GM18858 (cell line): ENCODE data around the gene ZNF513.
A peak's percentile ranks its signal among the peaks of the same experiment; 100 is the strongest.

ENCODE experiments used
- ATAC-seq: cut with Tn5 transposase; IDR thresholded peaks from one replicate; pipeline ENCODE4 v1.9.1; 2021; ENCODE audit not compliant: unreplicated experiment

The ZNF513 gene

DNA sequence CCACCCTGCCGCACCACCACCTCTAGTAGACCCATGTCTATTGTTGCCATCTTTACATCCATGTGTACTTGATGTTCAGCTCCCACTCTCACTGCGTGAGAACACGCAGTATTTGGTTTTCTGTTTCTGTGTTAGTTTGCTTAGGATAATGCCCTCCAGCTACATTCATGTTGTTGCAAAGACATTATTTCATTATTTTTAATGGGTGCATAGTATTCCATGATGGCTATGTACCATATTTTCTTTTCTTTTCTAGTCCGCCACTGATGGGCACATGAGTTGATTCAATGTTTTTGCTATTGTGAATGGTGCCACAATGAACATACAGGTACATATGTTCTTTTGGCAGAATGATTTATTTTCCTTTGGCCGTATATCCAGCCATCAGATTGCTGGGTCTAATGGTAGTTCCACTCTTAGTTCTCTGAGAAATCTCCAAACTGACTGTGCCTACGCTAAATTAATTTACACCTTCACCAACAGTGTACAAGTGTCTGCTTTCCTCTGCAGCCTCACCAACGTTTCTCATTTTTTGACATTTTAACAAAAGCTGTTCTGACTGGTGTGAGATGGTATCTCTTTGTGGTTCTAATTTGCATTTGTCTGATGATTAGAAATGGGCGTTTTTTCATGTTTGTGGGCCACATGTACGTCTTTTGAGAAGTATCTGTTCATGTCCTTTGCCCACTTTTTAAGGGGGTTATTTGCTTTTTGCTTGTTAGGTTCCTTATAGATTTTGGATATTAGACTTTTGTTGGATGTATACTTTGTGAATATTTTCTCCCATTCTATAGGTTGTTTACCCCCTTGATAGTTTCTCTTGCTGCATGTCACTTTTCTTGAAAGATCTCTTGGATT is 10.5 kb upstream of the ZNF513 start:
- ATAC-seq = no peak

DNA sequence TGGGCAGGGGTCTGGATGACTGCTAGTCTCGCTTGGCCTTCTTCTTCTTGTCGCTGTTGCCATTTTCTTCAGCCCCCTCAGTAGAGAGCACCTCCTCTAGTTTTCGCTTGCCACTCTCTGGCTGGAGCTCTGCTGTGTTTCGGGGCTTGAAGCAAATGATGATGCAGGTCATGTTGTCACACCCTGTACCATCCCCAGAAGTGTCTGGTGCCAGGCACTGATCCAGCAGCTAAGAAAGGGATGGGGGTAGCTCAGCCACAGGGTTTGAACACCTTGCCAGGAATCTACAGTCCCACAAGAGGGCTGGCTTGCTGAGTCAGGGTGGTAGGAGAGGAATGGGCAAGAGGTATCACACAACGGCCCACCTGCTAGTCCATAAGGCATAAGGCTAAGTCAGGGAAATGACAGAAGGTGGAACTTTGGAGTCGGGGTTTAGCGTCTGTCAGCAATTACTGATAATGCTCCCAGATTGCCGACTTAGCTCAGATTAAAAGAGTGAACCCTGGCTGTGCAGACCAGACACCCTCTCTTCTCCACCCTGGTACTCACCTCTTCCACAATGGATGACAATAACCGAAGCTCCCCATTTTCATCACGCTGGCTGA is 1.1 kb upstream of the ZNF513 start:
- ATAC-seq = no peak

DNA sequence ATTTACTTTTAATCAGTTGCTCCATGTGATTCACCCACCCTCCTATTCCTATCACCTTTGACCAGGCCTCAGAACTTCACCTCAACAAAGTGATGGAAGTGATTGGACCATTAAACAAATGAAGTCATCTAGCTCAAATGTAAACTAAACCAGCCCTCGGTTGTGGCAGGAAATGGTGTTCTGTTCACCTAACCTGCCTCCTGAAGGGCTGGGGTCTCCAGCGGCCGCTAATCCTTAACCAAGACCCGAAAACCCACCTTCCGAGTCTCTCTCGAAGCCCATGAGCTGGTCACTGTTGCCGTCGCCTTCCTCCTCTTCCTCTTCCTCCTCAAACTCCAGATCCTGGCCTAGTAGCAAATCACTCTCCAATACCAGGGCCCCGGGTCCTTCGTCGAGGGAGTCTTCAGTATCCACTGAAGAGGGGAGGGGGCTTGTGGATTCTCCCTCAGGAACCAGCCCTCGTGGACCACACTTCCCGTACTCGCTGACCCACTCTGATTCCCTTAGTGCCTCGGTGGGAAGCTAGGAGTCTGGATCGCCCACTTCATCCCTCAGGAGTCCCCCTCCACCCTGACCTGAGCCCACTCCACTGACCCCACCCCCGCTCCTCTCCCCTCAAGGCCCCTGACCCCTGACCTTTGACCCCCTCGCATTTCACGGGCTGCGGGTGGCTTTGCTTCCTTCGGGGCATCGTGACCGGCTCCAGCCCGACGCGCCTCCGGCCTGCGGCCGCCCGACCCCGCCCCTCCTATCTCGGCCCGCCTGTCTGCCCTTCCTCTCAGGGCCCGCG is 503 bp downstream of the ZNF513 start:
- ATAC-seq = peak; percentile 24

DNA sequence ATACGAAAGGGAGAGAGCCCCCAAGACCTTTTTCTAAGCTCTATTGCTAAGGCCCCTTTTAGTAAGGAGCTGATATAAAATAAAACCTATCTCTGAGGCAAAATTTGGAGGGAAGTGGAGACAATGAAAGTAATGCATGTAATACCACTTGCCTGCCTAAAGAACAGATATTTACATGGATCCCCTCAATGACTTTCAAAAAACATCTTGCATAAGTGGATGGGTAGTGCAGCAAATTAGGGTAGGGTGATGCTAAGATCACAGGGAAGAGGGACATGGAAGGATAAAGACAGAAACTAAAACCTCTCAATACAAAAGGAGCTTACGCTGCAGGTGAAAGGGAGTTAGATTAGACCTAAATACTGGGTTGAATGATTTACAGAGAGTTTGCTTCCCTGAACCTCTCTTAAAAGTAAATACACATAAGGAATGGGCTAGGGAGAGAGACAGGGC is 1.1 kb downstream of the ZNF513 start:
- ATAC-seq = no peak

DNA sequence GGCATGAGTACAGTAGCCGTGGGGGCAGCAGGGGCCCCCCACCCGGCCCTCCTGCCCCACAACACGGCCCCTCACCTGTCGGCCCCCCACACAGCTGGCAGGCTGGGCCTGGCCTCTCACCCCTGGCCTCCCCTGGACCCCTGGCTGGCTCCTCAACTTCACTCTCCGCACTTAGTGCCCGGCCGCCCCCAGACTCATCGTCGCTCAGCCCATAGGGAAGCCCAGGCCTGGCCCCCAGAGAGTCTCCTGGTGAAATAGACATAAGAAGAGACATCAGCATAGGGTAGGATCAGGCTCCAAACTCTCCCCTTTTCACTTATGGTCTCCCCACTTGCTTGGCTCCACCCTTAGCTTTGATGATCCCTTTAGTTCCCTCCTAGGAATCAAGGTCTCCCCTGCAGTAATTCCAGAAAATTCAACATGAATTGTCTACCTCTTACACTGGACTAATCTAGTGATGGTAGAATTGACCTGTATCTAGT is 1.7 kb downstream of the ZNF513 start:
- ATAC-seq = no peak

DNA sequence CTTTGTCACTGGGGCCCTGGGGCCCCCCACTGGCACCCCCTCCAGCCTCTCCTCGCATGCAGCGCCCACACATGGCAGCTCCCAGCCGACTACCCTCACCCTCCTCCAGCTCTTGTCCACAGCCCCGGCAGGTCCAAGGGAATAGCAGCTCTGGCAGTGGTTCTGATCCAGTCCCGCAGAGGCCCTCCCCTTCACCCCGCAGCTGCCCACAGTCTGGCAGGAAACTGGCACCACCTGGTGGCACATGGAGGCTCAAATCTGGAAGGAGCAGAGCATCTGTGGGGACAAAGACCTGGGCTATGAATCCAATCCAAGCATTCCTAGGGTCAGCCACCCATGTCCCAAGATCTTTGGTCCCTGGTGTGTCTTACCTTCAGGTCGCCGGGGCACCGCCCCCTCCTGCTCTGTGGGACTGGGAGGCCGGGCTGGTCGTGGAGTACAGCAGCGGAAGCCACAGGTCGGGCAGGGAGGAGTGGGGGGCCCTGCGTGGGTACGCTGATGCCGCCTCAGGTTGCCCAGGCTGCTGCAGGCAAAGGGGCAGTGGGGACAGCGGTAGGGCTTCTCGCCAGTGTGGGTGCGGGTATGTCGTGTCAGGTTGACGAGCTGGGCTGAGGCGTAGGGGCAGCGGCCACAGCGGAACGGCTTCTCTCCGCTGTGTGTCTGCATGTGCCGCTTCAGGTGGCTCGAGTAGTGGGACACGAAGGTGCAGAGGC is 2.3 kb downstream of the ZNF513 start:
- no peak for ATAC-seq

DNA sequence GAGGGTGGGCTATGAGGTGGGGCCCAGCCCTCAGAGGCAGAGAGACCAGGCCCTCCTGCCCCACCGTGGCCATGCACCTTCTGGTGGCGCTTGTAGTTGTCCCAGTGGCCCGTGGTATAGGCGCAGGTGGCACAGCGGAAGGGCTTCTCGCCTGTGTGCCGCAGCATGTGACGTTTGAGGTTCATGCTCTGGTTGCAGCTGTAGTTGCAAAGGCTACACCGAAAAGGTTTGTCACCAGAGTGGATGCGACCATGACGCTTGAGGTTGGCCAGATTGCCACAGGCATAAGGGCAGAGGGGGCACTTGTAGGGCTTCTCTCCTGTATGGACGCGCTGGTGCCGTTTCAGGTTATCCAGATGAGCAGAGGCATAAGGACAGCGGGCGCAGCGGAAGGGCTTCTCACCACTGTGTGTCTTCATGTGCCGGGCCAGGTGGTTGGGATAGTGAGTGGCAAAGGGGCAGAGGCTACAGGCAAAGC is 2.9 kb downstream of the ZNF513 start:
- no peak for ATAC-seq

DNA sequence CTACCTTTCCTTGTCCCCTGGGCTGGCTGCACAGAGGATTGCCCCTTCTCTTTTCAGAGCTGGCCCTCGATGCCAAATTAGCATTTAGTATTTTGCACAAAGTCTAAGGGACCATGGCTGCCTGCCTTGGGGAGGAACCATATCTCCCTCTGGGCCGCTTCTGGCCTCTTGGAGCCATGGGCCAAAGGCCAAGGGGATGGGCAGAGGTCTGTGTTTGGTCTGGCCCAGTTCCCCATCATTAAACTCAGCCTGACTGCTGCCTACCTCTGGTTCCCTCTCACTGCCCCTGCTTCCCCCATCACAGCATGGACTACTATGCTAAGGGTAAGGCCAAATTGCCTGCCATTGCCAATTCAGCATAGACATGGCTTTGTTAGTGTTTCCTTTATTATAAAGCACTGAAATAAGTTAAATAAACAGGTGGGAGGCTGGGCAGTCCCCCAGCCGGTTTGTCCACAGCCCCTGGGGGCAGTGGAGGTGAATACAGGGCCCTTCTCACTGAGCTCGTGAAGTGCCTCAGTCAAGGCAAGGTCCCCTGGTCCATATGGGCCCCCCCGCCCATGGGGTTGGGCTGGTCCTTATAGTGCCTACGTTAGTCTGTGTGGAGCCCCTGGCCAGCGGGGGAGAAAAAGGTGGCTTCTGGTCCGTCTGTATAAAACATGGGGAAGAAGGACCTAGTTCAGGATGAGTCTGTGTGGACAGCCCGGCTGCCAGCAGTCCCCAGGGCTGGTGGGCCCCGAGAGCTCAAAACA is 3.5 kb downstream of the ZNF513 start:
- no peak for ATAC-seq

DNA sequence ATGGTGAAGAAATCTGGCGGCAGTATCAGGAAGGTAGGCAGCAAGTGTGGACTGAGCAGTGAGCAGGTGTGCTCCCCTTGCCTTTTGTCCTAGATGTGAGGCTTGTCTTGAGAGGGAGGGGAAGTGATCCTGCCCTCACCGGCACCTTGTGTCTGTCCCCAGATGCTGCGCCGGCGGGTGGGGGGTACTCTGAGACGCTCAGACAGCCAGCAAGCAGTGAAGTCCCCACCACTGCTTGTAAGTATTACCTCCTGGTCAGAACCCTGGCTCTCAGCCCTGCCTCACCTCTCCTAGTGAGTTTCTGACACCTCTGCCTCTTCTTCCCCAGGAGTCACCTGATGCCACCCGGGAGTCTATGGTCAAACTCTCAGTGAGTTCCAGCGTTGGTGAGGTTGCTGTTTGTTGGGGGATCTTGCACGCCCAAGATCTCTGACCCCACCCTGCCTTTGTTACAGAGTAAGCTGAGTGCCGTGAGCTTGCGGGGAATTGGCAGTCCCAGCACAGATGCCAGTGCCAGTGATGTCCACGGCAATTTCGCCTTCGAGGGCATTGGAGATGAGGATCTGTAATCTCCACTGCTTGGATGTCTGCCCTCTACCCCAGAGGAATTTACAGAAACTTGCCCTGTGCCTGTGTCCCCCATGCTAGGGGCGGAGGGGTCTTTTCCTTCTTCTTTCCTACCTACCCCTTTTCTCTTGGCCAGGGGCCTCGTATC is 4.2 kb downstream of the ZNF513 start:
- no peak for ATAC-seq

DNA sequence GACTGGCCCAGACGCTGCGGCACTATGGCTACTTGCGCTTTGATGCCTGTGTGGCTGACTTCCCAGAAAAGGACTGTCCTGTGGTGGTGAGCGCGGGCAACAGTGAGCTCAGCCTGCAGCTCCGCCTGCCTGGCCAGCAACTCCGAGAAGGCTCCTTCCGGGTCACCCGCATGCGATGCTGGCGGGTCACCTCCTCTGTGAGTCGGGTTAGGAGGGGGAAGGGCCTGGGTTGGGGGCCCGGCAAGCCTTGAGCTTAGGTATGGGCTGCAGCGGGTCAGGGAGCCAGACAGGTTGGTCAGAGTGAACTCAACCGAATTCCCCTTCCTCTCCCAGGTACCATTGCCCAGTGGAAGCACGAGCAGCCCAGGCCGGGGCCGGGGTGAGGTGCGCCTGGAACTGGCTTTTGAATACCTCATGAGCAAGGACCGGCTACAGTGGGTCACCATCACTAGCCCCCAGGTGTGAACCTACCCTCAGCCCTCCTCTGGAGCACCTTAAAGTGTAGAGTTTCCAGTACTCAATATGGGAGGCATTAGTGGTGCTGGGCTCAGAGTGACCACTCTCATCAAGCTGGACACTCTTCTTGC is 4.9 kb downstream of the ZNF513 start:
- no peak for ATAC-seq

DNA sequence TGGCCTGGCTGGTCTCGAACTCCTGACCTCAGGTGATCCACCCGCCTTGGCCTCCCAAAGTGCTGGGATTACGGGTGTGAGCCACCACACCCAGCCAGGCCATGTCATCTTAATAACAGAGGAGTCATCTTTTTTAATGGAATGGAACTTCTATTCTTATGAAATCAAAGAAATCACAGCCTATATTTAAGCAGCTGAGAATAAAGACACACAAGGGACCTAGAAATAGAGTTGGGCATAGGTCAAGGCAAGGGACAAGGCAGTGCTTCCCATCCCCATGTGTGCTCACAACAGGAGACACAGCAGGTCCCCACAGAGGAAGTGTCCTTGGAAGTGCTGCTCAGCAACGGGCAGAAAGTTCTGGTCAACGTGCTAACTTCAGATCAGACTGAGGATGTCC is 7.0 kb downstream of the ZNF513 start:
- ATAC-seq = no peak

DNA sequence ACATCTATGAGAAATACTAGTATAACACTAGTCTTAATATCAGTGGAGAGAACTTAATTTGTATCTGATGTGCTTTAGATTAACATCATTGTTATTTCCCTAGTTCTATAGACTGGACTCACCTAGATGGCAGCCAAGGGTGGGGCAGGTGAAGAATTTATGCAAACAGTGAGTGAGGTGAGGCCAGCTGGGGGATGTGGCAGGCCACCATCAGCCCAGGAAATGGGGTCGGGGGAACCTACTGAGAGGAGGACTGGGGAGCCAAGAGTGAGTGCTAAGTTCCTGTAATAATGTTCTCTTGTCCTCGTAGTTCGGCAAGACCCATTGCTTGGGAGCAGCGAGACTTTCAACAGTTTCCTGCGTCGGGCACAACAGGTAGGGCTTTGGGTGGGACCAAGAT is 7.6 kb downstream of the ZNF513 start:
- ATAC-seq = no peak

DNA sequence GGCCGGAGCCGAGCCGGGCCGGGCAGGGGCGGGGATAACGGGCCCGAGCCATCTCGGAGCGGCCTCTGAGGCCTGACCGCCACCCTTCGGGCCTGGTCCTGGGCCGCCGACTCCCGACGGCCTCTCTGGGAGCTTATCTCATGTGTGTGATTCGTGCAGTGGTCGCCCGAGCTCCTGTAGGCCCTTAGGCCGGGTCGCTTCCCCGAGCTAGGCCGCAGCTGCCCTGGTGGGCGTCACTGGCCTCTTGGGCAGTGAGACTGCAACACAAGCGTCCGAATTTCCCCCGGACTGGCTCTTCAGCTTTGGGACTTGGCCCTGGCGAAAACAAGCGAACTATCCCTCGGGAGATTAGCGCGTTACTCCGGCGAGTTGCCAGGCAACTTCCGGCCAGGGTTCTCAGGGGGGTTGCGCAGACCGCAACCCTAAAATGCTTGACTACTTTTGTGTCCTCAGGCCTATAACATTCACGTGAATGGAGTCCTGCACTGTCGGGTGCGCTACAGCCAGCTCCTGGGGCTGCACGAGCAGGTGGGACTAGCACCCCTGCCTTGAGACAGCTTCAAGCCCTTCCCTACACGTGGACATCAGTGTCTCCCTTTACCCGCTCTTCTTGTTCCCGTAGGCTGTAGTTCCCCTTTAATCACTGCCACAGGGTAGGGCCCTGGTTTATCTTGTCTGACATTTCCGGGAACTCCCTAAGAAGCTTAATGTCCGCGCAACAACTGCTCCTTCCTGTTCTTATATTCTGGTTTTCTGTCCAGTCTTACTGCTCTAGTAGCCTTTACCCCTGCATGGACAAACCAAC is 9.5 kb downstream of the ZNF513 start:
- ATAC-seq = peak; percentile 12

DNA sequence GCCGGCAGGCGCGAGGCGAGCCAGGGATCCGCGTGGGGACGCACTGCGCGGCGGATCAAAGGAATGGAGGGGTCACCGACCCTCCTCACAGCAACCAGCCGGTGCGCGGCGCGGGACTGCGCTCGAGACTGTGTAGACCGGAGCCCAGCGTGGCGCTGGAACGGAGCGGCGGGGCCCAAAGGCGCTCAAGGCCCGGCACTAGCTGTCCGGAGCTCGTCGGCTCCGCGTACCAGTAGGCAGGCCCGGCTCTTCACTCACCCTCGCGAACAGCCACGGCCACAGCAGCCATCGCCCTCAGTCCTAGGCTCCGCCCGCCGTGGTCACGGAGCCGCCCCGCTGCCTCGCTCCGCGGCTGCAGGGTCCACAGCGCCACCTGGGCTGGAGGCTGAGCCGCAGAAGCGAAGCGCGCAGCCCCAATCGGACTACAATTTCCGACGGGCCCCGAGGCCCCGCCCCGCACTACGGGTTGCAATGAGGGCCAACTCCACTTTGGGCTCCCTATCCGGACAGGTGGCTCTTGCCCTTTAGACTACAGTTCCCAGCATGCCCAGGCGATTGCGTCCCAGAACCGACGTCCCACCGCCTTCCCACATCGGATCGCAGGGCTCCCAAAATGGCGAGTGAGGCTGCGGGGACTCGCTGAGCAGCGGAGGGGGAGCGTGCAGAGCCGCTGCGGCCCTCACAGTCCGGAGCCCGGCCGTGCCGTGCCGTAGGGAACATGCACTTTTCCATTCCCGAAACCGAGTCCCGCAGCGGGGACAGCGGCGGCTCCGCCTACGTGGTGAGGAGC is 10.3 kb downstream of the ZNF513 start, which contains the start of the genes EIF2B4 and SNX17:
Gene EIF2B4, minus strand, starts transcription at position 313 of the 790 bp plus-strand sequence. Its CDS starts 24 bp downstream, at position 289.
Gene SNX17, plus strand, starts transcription at position 591 of the 790 bp plus-strand sequence. Its CDS starts 128 bp downstream, at position 719.
- ATAC-seq = peak; percentile 83

DNA sequence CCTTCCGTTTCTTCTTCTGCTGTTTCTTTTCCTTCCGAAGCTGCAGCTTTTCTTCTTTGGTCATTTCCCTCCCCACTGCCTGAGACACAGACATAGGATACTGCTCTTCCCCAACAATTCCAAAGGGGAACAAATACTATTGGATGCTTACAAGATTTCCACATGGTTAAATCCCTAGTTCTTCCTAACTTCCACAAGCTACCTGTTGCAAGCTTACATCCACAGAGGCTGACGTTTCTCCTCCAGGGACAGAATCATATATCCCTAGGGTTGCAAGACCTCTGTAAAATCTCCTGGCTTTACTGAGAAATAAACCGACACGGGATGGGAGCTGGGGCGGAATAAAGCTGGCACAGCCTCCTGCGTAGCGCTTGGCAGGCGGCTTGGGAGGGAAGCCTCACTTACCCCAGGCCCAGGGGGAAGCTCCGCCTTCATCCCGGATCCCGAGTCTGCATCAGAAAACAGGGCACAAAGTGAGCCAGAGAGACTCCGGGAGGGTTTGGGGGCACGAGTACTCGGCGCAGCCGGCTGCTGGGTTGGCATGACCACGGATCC is 11.0 kb downstream of the ZNF513 start:
- no peak for ATAC-seq

DNA sequence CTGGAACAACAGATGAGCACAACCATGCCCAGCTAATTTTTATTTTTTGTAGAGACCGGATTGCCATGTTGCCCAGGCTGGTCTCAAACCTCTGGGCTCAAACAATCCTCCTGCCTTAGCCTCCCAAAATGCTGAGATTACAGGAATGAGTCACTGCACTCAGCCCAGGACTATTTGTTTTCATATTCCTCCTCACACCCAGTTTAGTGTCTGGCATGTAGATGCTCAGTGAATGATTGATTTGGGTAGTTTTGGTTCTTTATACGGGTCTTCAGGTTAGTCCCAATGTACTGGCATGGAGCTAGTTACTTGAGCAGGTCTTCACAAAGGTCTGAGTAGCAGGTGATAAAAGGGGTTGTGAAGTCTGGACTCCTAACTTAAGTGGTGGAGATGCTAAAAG is 16.6 kb downstream of the ZNF513 start:
- no peak for ATAC-seq
